Stimulated activated CD8-positive, alpha-beta memory T cell treated with anti-CD3 and anti-CD28 coated beads, Interleukin-2, amount 100 ng/mL, for 1 hour (primary cell): ENCODE data around the gene BRSK2.
"Not testable (repeated sequence)": the region's sequence is repeated elsewhere in the genome, so short reads cannot be mapped to it uniquely, and the experiment has no call there.

ENCODE experiments used
- DNase-seq, 2 donors: peaks; one replicate each; pipeline ENCODE4 v3.0.0-alpha.2; 2020; ENCODE audit warnings: low read depth in 2 of 2

BRSK2 gene

DNA sequence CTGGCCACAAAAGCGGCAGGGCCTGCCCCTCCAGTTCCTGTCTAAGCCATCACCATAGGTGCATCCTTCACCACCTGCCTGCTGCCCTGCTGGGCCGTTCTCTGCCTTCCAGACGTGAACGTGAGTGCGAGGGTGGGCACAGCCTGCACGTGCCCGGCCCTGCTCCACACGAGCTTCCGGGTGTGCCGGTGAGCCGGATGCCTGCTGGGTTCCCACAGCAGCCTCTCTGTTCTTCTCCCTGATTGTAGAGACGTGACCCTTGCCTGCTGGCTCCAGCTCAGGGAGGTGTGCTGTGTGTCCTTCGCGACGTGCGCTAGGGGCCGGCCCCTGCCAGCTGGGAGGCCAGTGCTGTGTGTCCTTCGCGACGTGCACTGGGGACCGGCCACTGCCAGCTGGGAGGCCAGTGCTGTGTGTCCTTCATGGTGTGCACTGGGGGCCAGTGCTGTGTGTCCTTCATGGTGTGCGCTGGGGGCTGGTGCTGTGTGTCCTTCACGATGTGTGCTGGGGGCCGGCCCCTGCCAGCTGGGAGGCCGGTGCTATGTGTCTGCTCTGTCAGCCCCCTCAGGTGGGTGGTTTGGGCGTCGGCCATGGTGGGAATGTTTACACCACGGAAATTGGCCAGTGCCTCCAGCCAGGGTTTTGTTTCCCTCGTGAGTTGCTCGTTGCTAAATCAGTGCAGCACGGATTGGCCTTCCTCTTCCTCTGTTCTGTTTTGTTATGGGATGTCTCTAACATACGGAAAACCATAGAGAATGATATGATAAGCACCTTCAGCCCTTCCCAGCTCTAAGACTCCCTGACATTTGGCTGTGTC is 35.4 kb upstream of the BRSK2 start:
- no peak for DNase-seq

DNA sequence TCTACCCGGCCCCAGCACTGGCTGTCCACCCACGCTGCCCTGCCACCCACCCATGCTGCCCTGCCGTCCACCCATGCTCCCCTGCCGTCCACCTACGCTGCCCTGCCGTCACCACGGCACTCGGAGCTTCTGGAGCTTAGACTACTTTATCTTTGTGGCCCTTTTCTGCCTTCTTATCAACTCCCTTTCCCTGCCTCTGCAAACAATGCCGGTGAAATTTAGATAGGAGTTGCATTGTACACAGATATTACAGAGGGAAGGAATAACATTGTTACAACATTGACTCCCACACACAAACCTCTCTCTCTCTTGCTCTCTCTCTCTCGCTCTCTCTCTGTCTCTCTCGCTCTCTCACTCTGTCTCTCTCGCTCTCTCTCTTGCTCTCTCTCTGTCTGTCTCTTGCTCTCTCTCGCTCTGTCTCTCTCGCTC is 33.7 kb upstream of the BRSK2 start:
- DNase-seq, result no peak

DNA sequence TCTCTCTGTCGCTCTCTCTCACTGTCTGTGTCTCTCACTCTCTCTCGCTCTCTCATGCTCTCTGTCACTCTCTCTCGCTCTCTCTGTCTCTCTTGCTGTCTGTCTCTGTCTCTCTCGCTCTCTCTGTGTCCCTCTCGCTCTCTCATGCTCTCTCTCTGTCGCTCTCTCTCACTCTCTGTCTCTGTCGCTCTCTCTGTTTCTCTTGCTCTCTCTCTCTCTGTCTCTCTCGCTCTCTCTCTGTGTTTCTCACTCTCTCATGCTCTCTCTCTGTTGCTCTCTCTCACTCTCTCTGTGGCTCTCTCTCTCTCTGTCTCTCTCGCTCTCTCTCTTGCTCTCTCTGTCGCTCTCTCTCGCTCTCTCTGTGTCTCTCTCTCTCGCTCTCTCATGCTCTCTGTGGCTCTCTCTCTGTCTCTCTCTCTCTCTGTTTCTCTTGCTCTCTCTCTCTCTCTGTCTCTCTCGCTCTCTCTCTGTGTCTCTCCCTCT is 33.2 kb upstream of the BRSK2 start:
- DNase-seq, result no peak

DNA sequence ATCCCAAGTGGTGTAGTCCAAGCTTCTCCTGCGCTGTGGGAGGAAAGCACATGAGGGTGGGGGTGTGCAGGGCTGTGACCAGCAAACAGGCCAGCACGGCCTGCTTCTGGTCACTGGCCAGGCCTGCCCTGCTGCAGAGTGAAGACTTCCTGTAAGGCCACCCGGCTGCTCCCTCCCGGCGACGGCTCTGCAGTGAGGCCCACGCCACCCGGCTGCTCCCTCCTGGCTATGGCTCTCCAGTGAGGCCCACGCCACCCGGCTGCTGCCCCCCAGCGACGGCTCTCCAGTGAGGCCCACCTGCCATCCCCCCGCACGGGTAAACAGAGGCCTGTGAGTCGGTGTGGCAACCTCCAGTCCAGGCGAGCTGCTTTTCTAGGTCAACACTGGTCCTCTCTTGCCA is 31.4 kb upstream of the BRSK2 start:
- no peak for DNase-seq

DNA sequence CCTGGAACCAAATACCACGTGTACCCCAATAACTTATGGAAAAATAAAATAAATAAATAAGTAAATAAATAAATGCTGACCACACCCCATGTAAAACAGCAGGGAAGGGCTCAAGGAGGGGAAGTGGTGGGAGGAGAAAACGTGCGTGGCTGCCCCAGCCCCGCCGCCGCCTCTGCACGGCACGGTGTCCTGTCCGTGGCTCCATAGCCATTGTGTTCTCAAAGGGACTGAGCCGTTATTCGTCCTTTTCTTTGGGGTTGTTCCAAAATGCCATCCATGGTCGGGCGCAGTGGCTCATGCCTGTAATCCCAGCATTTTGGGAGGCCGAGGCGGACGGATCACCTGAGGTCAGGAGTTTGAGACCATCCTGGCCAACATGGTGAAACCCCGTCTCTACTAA is 30.8 kb upstream of the BRSK2 start:
- DNase-seq, result not testable (repeated sequence)

DNA sequence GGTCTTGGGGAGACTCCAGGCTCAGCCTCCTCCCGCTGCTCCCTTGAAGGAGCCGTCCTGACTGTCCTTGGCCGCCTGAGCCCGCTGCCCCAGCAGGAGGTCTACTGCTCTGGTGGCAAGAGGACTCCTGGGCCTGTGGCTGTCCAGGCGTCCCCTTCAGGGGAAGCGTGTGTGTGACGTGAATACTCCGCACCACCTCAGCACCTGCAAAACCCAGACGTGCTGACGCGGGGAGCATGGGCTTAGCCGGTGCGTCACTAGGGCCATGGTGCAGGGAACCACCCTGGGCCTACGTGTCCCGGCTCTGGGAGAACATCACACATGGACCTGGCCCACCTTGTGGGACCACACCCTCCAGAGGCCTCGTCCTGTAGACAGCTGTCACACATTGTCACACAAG is 30.2 kb upstream of the BRSK2 start:
- DNase-seq, result no peak

DNA sequence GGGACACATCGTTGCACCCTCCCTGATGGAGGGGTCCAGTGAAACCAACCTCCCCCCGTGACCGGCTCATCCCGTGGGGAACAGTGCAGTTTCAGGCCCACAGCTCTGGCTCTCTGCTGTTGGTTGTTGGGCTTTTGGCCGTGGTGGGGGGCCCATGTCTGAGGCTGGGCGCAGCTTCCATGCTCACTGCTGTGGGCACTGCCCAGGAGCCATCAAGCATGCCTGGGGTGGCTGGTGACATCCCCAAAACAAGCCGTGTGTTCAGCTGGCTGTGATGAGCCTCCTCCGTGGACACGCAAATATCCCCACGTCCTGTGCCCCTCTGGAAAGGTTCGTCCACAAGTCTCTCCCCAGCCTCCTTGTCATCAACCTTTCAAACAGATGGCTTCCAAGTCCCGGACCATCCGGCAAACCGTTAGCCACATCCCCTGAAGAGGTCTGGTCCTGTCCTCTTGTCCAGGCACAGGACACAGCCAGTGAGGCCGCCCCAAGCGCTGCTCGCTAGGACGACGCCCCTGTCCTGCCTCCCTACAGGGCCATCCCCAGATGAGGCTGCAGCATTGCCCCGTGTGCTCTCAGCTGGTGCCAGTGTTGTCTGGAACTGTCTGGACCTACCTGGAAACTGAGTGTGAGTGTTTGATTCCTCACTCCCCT is 29.4 kb upstream of the BRSK2 start:
- DNase-seq, result no peak

DNA sequence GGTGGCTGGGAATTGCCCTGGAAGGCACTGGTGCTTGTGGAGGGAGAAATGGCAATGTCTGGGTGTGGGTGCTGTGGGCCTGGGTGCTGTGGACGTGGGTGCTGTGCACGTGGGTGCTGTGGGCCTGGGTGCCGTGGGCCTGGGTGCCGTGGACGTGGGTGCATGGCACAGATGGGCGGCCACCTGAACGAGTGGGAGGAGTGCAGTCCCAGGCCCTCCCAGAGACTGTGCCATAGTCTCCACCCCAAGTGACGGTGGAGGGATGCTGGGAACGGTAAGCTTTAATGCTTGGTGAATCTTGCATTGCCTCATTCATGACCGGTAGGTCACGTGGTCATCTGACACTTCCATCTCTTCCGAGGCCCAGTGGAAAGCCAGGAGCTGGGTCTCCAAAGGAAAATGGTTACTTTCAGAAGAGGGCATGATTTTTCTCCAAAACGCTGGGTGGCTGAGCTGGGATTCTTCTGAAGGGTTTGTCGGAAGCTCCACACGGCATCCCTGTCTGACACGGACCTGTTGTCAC is 28.8 kb upstream of the BRSK2 start:
- no peak for DNase-seq

DNA sequence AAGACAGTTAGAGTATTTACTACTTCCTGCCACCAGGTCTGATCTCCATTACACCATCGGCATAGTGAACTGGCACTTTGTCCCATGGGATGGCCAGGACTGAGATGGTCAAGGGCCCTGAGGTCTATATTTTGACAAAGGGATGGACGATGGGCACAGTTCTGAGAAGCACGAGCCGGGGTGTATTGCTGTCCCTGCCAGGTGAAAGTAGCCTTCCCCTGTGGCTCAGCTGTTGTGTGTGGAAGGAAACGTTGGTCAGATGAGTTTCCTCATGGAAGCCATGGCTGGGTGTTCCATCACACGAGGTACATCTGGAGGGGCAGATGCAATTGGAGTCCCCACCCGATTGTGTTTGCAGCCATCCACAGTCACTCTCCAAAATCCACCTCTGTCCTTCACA is 27.9 kb upstream of the BRSK2 start:
- no peak for DNase-seq

DNA sequence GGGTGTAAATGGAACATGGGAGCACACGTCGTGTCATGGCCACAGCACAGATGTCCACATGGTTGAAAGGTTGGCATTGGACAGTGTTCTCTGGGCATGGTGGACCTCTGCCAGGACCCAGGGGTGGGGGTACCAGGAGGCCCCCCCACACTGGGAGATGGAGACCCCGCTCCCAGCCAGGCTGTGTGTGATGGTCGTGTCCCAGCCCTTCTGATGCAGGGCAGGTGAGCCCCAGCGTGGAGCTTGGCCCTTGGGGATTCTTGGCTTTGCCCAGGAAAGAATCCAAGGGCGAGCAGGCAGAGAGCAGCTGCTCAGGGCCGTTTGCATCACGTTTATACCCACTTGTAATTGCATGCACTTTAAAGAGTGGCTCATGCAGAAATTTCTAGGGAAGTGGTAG is 22.0 kb upstream of the BRSK2 start:
- no peak for DNase-seq

DNA sequence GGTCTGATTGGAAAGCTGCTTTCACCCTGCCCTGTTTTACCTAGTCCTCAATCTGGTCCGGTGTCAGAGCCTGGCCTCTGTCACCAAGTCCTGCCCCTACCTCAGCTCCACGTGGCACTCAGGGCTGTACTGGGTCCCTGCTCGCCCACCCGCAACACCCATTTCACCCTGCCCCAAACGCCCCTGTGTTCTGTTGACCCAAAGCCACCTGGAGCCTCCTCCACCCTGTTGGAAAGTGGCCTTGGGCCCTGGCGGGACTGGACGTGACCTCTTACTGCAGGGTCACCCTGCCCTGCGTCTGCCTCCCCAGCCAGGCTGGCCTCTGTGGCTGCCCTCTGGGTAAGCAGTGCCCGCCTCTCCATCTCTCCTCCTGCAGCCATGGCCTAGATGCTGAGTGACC is 21.5 kb upstream of the BRSK2 start:
- DNase-seq, result no peak

DNA sequence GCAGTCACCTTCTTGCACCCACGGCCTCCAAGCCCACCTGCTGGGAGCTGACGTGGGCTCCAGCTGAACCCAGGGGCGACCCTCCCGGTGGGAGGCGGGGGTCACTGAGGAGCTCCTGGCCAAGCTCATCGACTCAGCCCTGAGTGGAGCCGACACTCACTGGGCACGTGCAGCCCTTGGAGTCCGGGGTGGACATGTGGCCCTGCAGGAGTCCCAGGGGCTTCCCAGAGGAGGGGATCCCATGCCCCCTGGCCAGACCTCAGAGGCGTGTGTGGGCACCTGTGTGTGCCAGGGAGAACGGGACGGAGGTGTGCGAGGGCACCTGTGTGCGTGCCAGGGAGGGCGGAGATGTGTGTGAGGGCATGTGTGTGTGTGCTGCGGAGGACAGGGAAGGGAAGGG is 20.8 kb upstream of the BRSK2 start:
- no peak for DNase-seq

DNA sequence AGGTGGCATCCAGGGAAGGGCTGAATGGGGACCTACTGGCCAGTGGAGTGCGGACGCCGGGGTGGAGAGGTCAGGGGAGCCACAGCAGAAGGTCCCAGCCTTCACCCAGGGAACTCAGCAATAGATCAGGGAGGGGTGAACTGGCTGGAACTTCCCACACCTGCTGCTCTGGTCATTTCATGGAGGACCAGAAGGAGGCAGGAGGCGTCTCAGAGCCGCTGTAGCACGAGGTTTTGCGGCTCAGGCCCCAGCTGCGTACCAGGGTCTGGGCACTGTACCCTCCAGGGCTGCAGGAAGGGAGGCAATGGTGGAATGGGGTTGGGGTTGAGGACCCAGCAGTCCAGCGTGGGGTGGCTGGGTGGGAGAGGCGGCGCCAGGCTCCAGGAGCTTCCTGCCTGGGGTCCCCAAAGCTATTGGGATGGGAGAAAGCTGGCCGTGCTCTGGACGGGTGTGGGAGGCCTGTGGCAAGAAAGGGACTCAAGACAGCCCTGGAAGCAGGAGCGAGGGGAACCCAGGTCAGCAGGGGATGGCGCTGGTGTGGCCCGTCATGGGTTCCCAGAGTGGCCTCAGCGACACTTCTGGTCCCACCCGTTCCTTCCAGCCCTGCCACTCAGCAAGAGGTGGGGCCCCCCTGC is 20.2 kb upstream of the BRSK2 start:
- DNase-seq, result no peak

DNA sequence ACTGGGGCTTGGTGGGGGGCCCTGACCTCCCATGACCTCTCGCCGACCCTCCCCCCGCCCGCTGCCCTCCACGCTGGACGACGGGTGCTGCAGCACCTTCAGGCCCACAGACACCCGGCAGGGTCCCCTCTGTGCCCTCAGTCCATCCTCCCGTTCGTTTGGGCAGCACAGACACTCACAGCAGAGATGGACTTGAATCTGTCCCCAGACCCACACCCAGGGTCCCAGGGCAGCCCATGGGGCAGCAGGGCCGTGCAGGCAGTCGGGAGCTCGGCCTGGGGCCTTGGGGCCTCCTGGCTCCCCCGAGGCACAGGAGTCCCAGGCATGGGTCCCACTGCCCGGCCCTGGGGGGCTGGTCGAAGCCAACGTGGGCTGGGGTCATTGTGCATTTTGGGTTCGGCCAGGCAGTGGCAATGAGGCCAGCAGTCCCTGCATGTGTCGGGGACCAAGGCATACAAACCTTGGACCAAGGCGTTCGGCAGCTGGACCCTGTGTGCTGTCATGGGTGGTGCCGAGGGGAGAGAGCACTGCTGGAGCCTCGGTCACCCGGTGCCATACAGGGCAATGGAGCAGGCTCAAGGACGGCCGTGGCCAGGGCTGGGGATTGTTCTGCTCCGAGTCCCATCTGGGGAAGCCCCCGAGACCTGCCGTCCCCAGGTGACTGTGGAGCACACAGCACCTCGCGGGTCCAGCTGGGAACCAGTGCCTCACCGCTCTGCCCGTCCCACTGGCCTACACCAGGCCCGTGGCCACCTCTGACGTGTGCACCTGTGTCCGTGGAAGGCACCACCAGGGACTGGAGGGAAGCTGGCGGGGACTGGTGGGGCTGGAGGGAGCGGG is 19.3 kb upstream of the BRSK2 start:
- DNase-seq, result no peak

DNA sequence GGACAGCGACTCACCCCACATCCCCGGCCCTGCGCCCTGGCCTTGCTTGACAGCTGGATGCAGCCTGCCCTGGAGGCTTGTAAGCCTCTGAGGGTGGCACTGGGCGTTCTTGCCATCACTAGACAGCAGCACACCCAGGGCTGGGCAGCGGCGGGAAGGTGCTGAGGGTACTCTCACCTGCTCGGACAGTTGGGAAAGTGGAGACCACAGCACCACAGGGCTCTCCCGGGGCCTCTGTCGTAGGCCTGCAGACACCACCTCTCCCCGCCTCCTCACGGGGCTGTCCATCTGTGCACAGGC is 18.8 kb upstream of the BRSK2 start:
- no peak for DNase-seq

DNA sequence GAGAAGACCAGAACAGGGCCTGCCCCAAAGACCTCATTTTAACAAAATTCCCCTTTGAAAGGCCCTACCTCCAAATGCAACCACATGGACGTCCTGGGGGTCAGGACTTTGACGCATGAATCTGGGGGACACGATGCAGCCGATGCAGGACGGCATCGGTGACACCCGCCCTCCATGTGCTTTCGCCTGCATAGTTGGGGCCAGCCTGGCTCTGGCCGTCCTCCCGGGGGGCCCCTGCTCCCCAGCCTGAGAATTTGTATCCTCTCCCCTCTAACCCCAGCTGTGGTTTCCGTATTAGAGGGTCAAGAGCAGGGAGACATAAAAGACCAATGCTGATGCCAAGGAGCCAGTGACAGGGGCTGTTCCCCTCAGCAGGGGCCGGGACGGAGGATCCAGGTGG is 18.4 kb upstream of the BRSK2 start:
- no peak for DNase-seq

DNA sequence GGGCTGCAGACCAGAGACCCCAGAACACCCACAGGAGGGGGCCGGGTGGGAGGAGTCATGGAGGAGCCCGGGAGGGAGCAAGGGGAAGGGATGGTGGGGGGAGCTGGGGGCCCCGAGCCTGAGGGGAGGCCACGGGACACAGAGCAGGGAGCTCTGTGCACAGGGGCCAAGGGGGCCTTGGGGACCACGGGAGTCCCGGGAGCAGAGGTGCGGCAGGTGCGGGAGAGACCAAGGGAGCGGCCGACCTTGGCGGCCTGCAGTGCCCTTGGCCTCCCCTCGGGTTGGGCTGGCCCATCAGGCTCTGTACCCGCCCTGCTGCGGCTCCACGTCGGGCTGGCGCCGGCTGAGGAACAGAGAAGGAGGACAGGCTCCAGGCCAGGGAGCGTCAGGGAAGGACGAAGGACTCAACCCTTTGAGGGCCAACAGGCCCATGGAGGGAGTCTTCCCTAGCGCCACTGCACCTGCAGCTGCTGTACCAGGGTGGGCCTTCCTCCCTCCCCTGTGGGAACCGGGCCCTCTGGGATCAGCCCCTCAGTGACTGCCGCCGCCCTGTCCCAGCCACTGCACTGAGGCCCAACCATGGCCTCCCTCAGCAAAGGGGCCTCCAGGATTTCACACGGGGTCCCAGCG is 17.8 kb upstream of the BRSK2 start:
- DNase-seq, result no peak

DNA sequence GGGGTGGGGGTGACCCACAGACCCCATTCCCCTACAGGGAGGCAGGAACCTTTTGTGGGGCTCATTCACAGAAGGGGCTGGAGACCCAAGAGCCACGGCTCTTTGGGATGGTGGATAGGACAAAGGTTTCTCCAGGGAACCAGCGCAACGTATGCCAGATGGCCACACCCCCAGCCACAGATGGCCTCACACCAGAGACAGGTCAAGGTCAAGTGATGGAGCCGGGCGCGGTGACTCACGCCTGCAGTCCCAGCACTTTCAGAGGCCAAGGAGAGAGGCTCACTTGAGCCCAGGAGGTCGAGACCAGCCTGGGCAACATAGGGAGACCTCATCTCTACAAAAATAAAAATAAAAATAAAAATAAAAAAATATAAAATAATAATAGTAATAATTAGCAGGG is 17.1 kb upstream of the BRSK2 start:
- DNase-seq, result no peak

DNA sequence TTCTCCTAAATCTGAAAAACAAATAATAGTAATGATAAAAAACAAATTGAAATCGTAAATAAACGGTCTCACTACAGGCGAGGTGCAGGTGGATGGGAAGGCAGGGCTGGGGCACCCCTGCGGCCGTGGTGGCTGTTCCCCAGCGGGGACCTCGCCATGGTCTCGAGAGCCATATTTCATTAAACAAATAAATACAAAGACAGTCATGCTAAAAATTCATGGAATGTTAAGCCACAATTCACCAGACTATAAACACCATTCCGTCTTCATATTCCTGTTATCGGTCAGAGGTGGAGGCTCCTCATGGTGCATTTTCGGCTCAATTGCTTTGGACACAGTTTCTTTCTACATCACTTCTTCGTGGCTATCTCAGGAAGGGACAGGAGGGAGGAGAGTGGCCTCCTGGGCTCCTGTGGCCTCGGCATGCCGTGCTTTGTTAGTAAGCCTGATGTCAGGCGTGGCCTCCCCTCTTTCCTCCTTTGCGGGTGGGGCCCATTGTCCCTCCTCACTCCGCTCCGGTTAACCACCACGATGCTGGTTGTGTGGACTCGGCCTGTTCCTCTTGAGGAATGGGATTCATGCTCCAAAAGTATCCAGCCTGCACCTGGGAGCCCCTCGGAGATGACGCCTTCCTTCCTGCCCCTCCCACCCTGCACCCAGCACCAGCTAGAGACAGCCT is 16.1 kb upstream of the BRSK2 start:
- no peak for DNase-seq

DNA sequence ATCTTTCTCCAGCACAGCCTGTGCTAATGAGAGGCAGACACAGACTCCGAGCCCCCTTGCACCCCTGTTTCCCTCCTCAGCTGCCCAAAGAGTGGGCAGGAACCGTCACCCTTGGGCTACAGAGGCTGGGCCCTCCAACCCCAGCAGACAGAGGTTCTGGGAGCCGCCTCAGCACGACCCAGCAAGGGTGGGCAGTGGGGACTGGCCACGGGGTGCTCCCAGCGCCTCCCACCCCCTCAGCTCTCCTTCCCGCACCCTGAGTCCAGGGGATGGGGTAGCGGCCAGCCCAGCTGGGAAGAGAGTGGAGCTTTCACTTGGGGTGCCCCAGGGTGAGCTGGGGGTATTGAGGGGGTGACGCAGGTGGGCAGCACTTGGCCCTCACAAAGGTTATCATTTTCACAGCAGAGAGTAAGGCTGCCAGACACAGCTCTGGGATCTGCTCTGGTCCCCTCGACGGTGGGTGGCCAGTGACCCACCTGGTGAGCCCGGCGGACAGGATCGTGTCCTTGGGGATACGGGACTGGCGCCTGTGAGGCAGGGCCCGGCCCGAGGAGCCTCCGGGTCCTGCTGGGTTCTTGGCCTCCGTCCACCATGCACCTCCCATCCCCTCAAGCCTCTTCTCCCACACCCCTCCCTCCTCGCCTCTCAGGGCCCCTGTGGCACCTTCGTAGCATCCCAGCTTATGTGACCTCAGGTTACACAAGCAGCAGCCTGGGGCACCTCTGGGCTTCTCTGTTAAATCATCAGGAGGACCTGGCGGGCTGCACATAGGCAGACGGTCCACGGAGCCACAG is 14.4 kb upstream of the BRSK2 start:
- DNase-seq, result no peak
